Motor neuron (in vitro differentiated cells): Measurements from ENCODE around the gene PDE8A. TPM values are rescaled to one million over a fixed set of nuclear protein-coding genes. Genes with fewer than 3 reads are reported as not detected.

ENCODE experiments used
- ATAC-seq, 8 experiments: fragments of 200-7000 bp; cut with Tn5 transposase; replicated peaks in 6 of 8; 2 replicates each; pipeline ENCODE4 v1.8.0; 2021; ENCODE audit warnings: mild to moderate bottlenecking in 8 of 8, moderate library complexity in 8 of 8
- H3K27ac ChIP-seq, 2 donors: fragments of 250-450 bp; sonication (Bioruptor Pico); 2 replicates each; pipeline ENCODE4 v1.9.0; 2021; ENCODE audit warnings: antibody characterized with exemption in 2 of 2, mild to moderate bottlenecking in 2 of 2, moderate library complexity in 1 of 2
- H3K4me1 ChIP-seq, 2 donors: fragments of 250-450 bp; sonication (Bioruptor Pico); replicated peaks in 1 of 2; 2 replicates each; pipeline ENCODE4 v1.6.1; 2021; ENCODE audit warnings: antibody characterized with exemption in 2 of 2, mild to moderate bottlenecking in 2 of 2, moderate library complexity in 1 of 2
- H3K4me3 ChIP-seq, 5 donors: fragments of 250-450 bp; sonication (Bioruptor Pico); 2 replicates each; pipeline ENCODE4 v1.9.0; 2021; ENCODE audit warnings: antibody characterized with exemption in 5 of 5, mild to moderate bottlenecking in 5 of 5, moderate library complexity in 4 of 5
- WGBS, 10 experiments: fragments of 450-650 bp; shearing (Covaris generic); methylation state at CpG; one replicate each; pipeline ENCODE4 v1.0.0; 2022; 5-methylcytosine and 5-hydroxymethylcytosine counted together
- in situ Hi-C, 9 experiments: fragments of 400-800 bp; cut with MboI; loops; one replicate each; pipeline ENCODE4 v1.15.0; 2021; ENCODE audit warnings: low sequenced_read_pairs in 9 of 9, low pct_unique_long_range_greater_than_20kb in 2 of 9; ENCODE audit not compliant: unreplicated experiment in 9 of 9
- total RNA-seq, 8 experiments: library from RNA; unstranded; fragments of 300-600 nt; gene quantifications; 2 replicates each; pipeline versions ENCODE4 v1.2.3 to v1.2.4, GENCODE V29; 2022

The PDE8A gene
- total RNA-seq, 8 experiments from 2014 or later, result 6.2 to 81.4 (median 28.2) TPM

DNA sequence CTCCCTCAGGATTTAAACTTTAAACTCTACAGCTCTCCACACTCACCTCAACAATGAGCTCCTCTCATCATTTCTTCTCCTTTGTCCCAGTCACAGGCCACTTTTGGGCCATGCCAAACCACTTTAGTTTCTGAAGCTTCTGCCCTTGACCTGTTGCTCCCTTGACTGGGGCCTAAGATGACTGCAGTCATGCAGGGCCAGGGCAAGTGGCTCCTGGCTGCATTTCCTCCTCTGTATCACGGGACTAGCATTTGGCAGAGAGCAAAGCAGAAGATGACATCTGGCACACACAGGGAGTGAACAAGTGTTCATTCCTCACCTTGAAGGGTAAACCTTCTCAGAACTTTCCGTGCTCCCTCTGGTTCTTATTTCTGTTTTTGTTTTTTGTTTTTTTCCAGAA, 136.9 kb downstream of the PDE8A start:
- in situ Hi-C loops, result no loop called here
- Histone ChIP-seq H3K4me3 (no peak overlapping the region), H3K27ac (no peak overlapping the region), H3K4me1 (no peaks in the 10 kb centered on the region)
- 50 to 100% (median 94%) methylated on average over 1 to 2 of the region's 2 CpGs; no CpG with 5 or more reads in 3 of the 10 experiments for WGBS, 10 experiments
- peak in 1 of 8 experiments; percentile 23 for ATAC-seq

GRCh38 chr15:85120351-85121113, 138.9 kb downstream of the PDE8A start:
- WGBS, 10 experiments, result 80 to 100% (median 94%) methylated on average over 1 to 4 of the region's 4 CpGs; no CpG with 5 or more reads in 1 of the 10 experiments
- ATAC-seq, result no peak
- in situ Hi-C loops, result no loop called here
- Histone ChIP-seq H3K27ac (no peak overlapping the region), H3K4me3 (no peak overlapping the region), H3K4me1 (no peaks in the 10 kb centered on the region)

GRCh38 chr15:85124173-85124572, 142.5 kb downstream of the PDE8A start:
- H3K27ac ChIP-seq, result no peak overlapping the region
- ATAC-seq, result no peak
- no peaks in the 10 kb centered on the region for H3K4me1 ChIP-seq
- in situ Hi-C loops, result no loop called here
- WGBS, 10 experiments, result 80 to 100% (median 100%) methylated on average over 1 of the region's 1 CpG; no CpG with 5 or more reads in 2 of the 10 experiments
- no peak overlapping the region for H3K4me3 ChIP-seq

- 56 to 100% (median 80%) methylated on average over 1 to 4 of the region's 4 CpGs; no CpG with 5 or more reads in 1 of the 10 experiments for WGBS, 10 experiments
- in situ Hi-C loops, result loop anchor here in 1 of 9 experiments (25.0 kb wide), 1 partner anchor 163 kb away; no protein-coding TSS in a partner anchor
- H3K27ac ChIP-seq, result no peak overlapping the region
- ATAC-seq, result peak in 3 of 8 experiments; percentile 77 to 97 (median 82)
- H3K4me3 ChIP-seq, result no peak overlapping the region
- no peaks in the 10 kb centered on the region for H3K4me1 ChIP-seq
Measured at GRCh38 chr15:85125056-85125661, 143.5 kb downstream of the PDE8A start.

DNA sequence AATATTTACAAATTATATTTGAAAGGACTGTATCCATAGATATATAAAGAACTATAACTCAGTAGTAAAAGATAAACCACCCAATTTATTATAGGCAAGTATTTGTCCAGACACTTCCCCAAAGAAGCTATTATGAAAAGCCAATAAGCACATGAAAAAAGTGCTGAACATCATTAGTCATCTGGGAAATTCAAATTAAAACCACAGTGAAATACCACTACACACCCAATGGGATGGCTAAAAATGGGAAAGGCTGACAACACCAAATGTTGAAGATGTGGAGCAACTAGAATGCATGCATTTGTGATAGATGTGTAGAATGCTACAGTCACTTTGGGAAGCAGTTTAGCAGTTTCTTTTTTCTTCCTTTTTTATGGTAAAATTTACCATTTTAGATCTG, 147.0 kb downstream of the PDE8A start:
- ATAC-seq, result peak in 2 of 8 experiments; percentile 75 to 80
- Histone ChIP-seq H3K27ac (no peak overlapping the region), H3K4me1 (no peaks in the 10 kb centered on the region), H3K4me3 (no peak overlapping the region)
- in situ Hi-C loops, result loop anchor here in 1 of 9 experiments (25.0 kb wide), 1 partner anchor 166 kb away; no protein-coding TSS in a partner anchor

GRCh38 chr15:85129881-85130280, 148.2 kb downstream of the PDE8A start:
- 0 to 100% (median 75%) methylated on average over 1 to 3 of the region's 3 CpGs; no CpG with 5 or more reads in 2 of the 10 experiments for WGBS, 10 experiments
- Histone ChIP-seq H3K4me1 (no peaks in the 10 kb centered on the region), H3K4me3 (no peak overlapping the region), H3K27ac (no peak overlapping the region)
- in situ Hi-C loops, result loop anchor here in 1 of 9 experiments (25.0 kb wide), 1 partner anchor 168 kb away; no protein-coding TSS in a partner anchor
- no peak for ATAC-seq

DNA sequence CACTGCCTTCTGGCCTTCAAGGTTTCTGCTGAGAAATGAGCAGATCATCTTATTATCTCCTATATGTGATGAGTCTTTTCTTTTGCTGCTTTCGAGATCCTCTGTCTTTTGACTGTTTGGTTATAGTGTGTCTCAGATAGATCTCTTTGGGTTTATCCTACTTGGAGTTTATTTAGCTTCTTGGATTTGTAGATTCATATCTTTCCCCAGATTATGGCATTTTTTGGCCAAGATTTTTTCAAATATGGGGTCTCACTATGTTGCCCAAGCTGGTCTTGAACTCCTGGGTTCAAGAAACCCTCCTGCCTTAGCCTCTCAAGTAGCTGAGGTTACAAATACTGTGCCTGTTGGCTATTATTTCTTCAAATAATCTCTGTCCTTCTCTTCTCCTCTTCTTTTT, 150.3 kb downstream of the PDE8A start:
- 71 to 100% (median 100%) methylated on average over 1 of the region's 1 CpG; no CpG with 5 or more reads in 2 of the 10 experiments for WGBS, 10 experiments
- ATAC-seq, result no peak
- Histone ChIP-seq H3K27ac (no peak overlapping the region), H3K4me3 (no peak overlapping the region), H3K4me1 (no peaks in the 10 kb centered on the region)
- in situ Hi-C loops, result loop anchor here in 1 of 9 experiments (25.0 kb wide), 1 partner anchor 170 kb away; no protein-coding TSS in a partner anchor

DNA sequence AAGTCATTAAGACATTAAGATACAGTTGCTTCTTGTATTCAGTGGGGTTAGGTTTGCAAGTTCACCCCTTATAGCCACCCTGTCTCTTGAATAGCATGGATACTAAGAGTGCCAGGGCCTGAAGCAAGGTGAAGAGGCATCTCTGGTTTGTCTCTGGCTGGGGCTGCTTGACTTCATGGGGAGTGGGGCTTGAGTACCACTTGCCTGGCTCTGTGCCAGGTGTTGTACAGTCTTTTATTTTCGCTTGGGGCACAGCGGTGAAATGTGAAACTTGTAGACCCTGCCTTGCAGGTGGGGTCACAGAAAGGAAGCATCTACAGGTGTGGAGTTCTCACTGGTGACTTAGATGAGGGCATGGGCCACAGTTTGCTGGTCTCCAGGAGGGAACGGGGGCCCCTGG, 152.1 kb downstream of the PDE8A start:
- Histone ChIP-seq H3K27ac (no peak overlapping the region), H3K4me3 (no peak overlapping the region), H3K4me1 (no peaks in the 10 kb centered on the region)
- in situ Hi-C loops, result loop anchor here in 1 of 9 experiments (25.0 kb wide), 1 partner anchor 171 kb away; no protein-coding TSS in a partner anchor
- no peak for ATAC-seq
- 90 to 100% (median 98%) methylated on average over 1 to 3 of the region's 3 CpGs; no CpG with 5 or more reads in 6 of the 10 experiments for WGBS, 10 experiments

DNA sequence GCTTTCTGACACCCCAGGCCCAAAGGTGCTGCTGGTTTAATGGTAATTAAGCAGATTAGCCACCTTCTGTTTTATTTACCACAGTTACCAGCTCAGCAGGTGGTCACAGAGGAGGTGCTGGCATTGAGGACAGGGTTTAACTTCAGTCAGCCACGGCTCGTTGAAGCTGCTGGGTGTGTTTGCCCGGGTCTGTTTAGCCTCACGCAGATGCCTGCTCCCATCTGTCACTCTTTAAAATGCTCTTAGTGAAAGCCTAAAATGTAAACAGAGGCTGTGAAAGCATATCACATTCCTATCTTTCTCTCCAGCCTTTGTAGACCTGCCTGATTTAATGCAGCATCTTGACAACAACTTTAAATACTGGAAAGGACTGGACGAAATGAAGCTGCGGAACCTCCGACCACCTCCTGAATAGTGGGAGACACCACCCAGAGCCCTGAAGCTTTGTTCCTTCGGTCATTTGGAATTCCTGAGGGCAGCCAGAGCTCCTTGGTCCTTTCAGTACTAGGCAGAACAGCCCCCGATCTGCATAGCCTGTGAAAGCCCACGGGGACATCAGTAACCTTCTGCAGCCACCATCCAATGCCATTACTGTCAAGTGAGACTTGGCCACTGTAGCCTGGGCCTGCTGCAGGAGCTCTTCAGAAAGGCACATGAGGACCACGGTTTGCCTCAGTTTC, 156.0 kb downstream of the PDE8A start:
- in situ Hi-C loops, result loop anchor here in 1 of 9 experiments (25.0 kb wide), 1 partner anchor 175 kb away; no protein-coding TSS in a partner anchor
- H3K27ac ChIP-seq, result no peak overlapping the region

DNA sequence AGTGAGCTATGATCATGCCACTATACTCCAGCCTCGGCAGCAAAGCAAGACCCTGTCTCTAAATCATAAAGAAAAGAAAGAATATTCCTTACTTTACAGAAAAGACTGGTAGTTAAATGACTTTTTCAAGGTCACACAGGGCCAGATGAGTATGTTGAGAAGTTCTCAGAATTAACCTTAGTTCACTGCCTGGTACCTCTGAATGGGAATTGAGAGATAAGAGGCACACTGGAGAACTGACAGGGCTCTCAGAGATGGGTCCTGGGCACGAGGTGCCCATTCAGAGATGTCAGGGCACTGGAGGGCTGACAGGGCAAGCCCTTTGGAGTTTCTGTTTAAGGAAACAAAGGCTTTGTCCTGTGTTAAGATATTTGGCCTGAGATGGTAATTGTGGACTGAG, 157.7 kb downstream of the PDE8A start:
- in situ Hi-C loops, result loop anchor here in 1 of 9 experiments (25.0 kb wide), 1 partner anchor 177 kb away; no protein-coding TSS in a partner anchor
- WGBS, 10 experiments, result 71 to 100% (median 100%) methylated on average over 1 to 2 of the region's 2 CpGs; no CpG with 5 or more reads in 3 of the 10 experiments
- no peak overlapping the region for H3K4me3 ChIP-seq
- H3K4me1 ChIP-seq, result no peaks in the 10 kb centered on the region
- ATAC-seq, result no peak
- H3K27ac ChIP-seq, result no peak overlapping the region

More for the DNA sequence above, 156.0 kb downstream of the PDE8A start:
- H3K4me1 ChIP-seq, result no peaks in the 10 kb centered on the region
- 0 to 80% (median 47%) methylated on average over 1 to 6 of the region's 11 CpGs; no CpG with 5 or more reads in 1 of the 10 experiments for WGBS, 10 experiments
- H3K4me3 ChIP-seq, result no peak overlapping the region
- ATAC-seq, result peak in 4 of 8 experiments; percentile 29 to 89 (median 58)

GRCh38 chr15:85141726-85142125, 160.1 kb downstream of the PDE8A start:
- H3K4me3 ChIP-seq, result no peak overlapping the region
- WGBS, 10 experiments, result 39 to 100% (median 83%) methylated on average over 1 to 2 of the region's 2 CpGs; no CpG with 5 or more reads in 1 of the 10 experiments
- H3K27ac ChIP-seq, result no peak overlapping the region
- no peaks in the 10 kb centered on the region for H3K4me1 ChIP-seq
- in situ Hi-C loops, result loop anchor here in 1 of 9 experiments (25.0 kb wide), 1 partner anchor 179 kb away; no protein-coding TSS in a partner anchor
- peak in 2 of 8 experiments; percentile 32 to 38 for ATAC-seq

DNA sequence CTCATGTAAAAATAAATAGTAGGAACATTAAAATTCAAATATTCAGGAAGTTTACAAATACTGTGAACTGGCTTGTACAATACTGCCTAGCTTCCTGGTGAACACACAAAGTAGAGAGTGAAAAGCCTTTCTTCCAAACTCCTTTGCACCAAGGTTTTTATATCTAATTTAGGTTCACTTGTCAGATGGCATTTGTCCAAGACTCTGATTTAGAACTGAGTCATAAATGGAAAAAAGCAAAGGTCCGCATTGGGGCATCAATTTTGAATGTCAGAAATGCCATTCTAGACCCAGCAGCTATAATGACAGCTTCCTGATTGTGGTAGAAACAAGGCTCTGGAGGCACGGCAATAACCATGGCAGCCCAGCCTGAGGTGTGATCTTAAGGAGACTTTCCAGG, 160.7 kb downstream of the PDE8A start:
- Histone ChIP-seq H3K4me3 (no peak overlapping the region), H3K27ac (no peak overlapping the region), H3K4me1 (no peaks in the 10 kb centered on the region)
- peak in 2 of 8 experiments; percentile 53 to 57 for ATAC-seq
- in situ Hi-C loops, result loop anchor here in 1 of 9 experiments (25.0 kb wide), 1 partner anchor 180 kb away; no protein-coding TSS in a partner anchor
- 0 to 100% (median 77%) methylated on average over 1 to 2 of the region's 2 CpGs; no CpG with 5 or more reads in 1 of the 10 experiments for WGBS, 10 experiments
